Muscle layer of duodenum (tissue), 2 donors: ENCODE results near the gene GABBR2.
"Not testable (repeated sequence)": the region's sequence is repeated elsewhere in the genome, so short reads cannot be mapped to it uniquely, and the experiment has no call there.

ENCODE experiments used
- H3K27ac ChIP-seq: one replicate; pipeline ENCODE4 v1.7.0; 2013; ENCODE audit warnings: mild to moderate bottlenecking, low read length
- H3K27me3 ChIP-seq: one replicate; pipeline ENCODE4 v1.7.0; 2013; ENCODE audit warnings: low read depth, mild to moderate bottlenecking, control low read depth, low read length
- H3K36me3 ChIP-seq, 2 donors: one replicate each; pipeline ENCODE4 v1.7.0; 2013; ENCODE audit warnings: low read length in 2 of 2, control low read depth in 1 of 2, mild to moderate bottlenecking in 1 of 2; ENCODE audit not compliant: insufficient read depth in 2 of 2, control insufficient read depth in 1 of 2
- H3K4me1 ChIP-seq, 2 donors: one replicate each; pipeline ENCODE4 v1.7.0; 2013; ENCODE audit warnings: low read length in 2 of 2, mild to moderate bottlenecking in 2 of 2, control low read depth in 1 of 2, moderate library complexity in 1 of 2; ENCODE audit not compliant: insufficient read depth in 2 of 2, control insufficient read depth in 1 of 2
- H3K4me3 ChIP-seq, 2 donors: one replicate each; pipeline ENCODE4 v1.7.0; 2013; ENCODE audit warnings: low read length in 2 of 2, low read depth in 1 of 2, mild to moderate bottlenecking in 1 of 2
- H3K9me3 ChIP-seq, 2 donors: one replicate each; pipeline ENCODE4 v1.7.0; 2013; ENCODE audit warnings: low read length in 2 of 2, control low read depth in 1 of 2, mild to moderate bottlenecking in 1 of 2; ENCODE audit not compliant: control insufficient read depth in 1 of 2
- donor health status: healthy.

Gene GABBR2

GRCh38 chr9:98516205-98516896, 192.4 kb downstream of the GABBR2 start:
- H3K9me3 ChIP-seq = no peaks in the 10 kb centered on the region
- no peak overlapping the region for H3K27ac ChIP-seq
- no peaks in the 10 kb centered on the region for H3K27me3 ChIP-seq
- H3K4me1 ChIP-seq = no peaks in the 10 kb centered on the region
- H3K36me3 ChIP-seq = no peaks in the 10 kb centered on the region
- H3K4me3 ChIP-seq = no peak overlapping the region

GRCh38 chr9:98515506-98516204, 193.1 kb downstream of the GABBR2 start:
- Histone ChIP-seq H3K27ac (no peak overlapping the region), H3K4me1 (no peaks in the 10 kb centered on the region), H3K4me3 (no peak overlapping the region), H3K9me3 (no peaks in the 10 kb centered on the region), H3K27me3 (no peaks in the 10 kb centered on the region), H3K36me3 (no peaks in the 10 kb centered on the region)

- no peaks in the 10 kb centered on the region for H3K9me3 ChIP-seq
- H3K4me1 ChIP-seq = no peaks in the 10 kb centered on the region
- H3K36me3 ChIP-seq = no peaks in the 10 kb centered on the region
- no peaks in the 10 kb centered on the region for H3K27me3 ChIP-seq
- no peak overlapping the region for H3K27ac ChIP-seq
- no peak overlapping the region for H3K4me3 ChIP-seq
Measured at GRCh38 chr9:98514841-98515240, 193.9 kb downstream of the GABBR2 start.

GRCh38 chr9:98508217-98508919, 200.4 kb downstream of the GABBR2 start:
- H3K4me1 ChIP-seq, H3K4me3 ChIP-seq, H3K27me3 ChIP-seq, H3K36me3 ChIP-seq, H3K27ac ChIP-seq, H3K9me3 ChIP-seq: not testable (repeated sequence)

- Histone ChIP-seq H3K27me3 (no peaks in the 10 kb centered on the region), H3K4me1 (no peaks in the 10 kb centered on the region), H3K4me3 (no peak overlapping the region), H3K9me3 (no peaks in the 10 kb centered on the region), H3K36me3 (no peaks in the 10 kb centered on the region), H3K27ac (no peak overlapping the region)
Measured at GRCh38 chr9:98506422-98507054, 202.2 kb downstream of the GABBR2 start.

GRCh38 chr9:98504298-98505282, 204.1 kb downstream of the GABBR2 start:
- Histone ChIP-seq H3K36me3 (no peaks in the 10 kb centered on the region), H3K4me3 (no peak overlapping the region), H3K9me3 (no peaks in the 10 kb centered on the region), H3K27me3 (no peaks in the 10 kb centered on the region), H3K4me1 (no peaks in the 10 kb centered on the region), H3K27ac (no peak overlapping the region)

GRCh38 chr9:98503867-98504266, 204.9 kb downstream of the GABBR2 start:
- Histone ChIP-seq H3K36me3 (no peaks in the 10 kb centered on the region), H3K27me3 (no peaks in the 10 kb centered on the region), H3K9me3 (no peaks in the 10 kb centered on the region), H3K4me3 (no peak overlapping the region), H3K4me1 (no peaks in the 10 kb centered on the region), H3K27ac (no peak overlapping the region)

GRCh38 chr9:98502976-98503325, 205.8 kb downstream of the GABBR2 start:
- Histone ChIP-seq H3K36me3 (no peaks in the 10 kb centered on the region), H3K4me3 (no peak overlapping the region), H3K9me3 (no peaks in the 10 kb centered on the region), H3K4me1 (no peaks in the 10 kb centered on the region), H3K27ac (no peak overlapping the region), H3K27me3 (no peaks in the 10 kb centered on the region)

GRCh38 chr9:98502311-98502975, 206.3 kb downstream of the GABBR2 start:
- Histone ChIP-seq H3K4me1 (no peaks in the 10 kb centered on the region), H3K4me3 (no peak overlapping the region), H3K36me3 (no peaks in the 10 kb centered on the region), H3K9me3 (no peaks in the 10 kb centered on the region), H3K27ac (no peak overlapping the region), H3K27me3 (no peaks in the 10 kb centered on the region)

- no peaks in the 10 kb centered on the region for H3K9me3 ChIP-seq
- H3K4me3 ChIP-seq = no peak overlapping the region
- no peaks in the 10 kb centered on the region for H3K27me3 ChIP-seq
- H3K27ac ChIP-seq = no peak overlapping the region
- no peaks in the 10 kb centered on the region for H3K4me1 ChIP-seq
- H3K36me3 ChIP-seq = no peaks in the 10 kb centered on the region
Measured at GRCh38 chr9:98501819-98502218, 206.9 kb downstream of the GABBR2 start.
